ENCODE results near the gene SEMA4C.

Gene SEMA4C

DNA sequence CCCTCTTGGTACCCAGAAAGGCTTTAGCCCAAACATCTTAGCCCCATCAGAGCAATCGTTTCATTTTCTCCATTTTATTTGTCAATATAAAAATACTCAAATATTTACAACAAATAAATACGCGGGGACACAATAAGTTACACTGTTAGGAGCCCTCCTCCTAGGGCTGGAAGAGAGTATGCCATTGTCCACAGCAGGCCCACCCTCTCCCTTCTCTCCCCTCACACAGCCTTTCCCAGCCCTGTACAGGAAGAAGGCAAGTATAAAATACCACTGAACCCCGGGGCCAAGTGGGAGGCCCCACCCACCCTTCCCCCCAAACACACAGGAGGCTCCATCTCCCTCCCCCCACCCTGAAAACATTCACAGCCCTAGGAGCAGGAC, 10.2 kb downstream of the SEMA4C start:
- no peak overlapping the region for H3K4me3 ChIP-seq (replicated peaks; ENCODE audit: low read depth, low read length)
- TF ChIP-seq, protein P1, sequence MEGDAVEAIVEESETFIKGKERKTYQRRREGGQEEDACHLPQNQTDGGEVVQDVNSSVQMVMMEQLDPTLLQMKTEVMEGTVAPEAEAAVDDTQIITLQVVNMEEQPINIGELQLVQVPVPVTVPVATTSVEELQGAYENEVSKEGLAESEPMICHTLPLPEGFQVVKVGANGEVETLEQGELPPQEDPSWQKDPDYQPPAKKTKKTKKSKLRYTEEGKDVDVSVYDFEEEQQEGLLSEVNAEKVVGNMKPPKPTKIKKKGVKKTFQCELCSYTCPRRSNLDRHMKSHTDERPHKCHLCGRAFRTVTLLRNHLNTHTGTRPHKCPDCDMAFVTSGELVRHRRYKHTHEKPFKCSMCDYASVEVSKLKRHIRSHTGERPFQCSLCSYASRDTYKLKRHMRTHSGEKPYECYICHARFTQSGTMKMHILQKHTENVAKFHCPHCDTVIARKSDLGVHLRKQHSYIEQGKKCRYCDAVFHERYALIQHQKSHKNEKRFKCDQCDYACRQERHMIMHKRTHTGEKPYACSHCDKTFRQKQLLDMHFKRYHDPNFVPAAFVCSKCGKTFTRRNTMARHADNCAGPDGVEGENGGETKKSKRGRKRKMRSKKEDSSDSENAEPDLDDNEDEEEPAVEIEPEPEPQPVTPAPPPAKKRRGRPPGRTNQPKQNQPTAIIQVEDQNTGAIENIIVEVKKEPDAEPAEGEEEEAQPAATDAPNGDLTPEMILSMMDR (IDR thresholded peaks at IDR 0.05; ENCODE audit: low read depth, low read length, missing control alignments) = no peak
- no peak for DNase-seq (ENCODE audit: extremely low read depth, low read depth)

- DNase-seq (ENCODE audit: extremely low read depth, low read depth) = no peak
- no peak overlapping the region; the same call in 1 of the 2 replicates for H3K4me3 ChIP-seq (replicated peaks; ENCODE audit: low read depth, low read length)
- TF ChIP-seq, protein P1 (IDR thresholded peaks at IDR 0.05; ENCODE audit: low read depth, low read length, missing control alignments) = no peak
These were observed 10.7 kb downstream of the SEMA4C start for GRCh38 chr2:96859099-96859649.

DNA sequence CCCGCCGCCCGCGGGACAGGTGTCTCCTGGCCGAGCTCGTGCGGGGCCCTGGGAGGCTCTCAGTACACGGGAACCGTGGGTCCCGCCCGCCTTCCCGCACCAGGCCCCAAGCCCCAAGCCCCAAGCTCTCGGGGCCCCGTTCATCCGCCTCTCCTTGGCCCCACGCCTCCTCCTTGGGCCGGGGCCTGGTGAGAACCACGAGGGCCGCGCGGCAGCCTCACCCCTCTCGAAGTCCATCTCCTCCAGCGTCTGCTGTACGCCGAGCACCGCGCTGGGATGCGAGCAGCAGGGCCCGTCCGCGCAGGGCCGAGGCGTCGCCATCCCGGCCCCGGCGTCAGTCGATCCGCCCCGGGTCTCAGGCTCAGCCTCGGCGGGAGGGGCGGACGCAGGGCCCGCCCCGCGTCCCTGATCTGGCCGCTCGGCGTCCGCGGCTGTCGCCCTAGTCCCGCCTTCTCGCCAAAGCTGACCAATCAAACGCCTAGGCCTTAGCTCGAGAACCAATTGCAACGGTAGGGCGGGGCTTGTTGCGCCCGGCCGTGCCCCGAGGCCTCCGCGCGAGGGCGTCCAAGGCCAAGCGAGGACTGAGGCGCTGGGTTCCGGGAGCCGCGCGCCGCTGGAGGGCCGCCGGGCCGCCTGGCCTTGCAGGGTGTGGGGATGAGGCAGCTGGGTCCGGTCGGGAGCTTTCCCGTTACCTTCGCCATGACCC, 12.1 kb downstream of the SEMA4C start, which contains the start of gene ANKRD39:
TSS of gene ANKRD39 (minus strand) at position 350 of the 706 bp plus-strand sequence. CDS start at position 321, 29 bp downstream.
- peak within 1 kb of the TSS; percentile 77 for H3K4me3 ChIP-seq (replicated peaks; ENCODE audit: low read depth, low read length)
- DNase-seq (ENCODE audit: extremely low read depth, low read depth) = peak; percentile 94
- TF ChIP-seq, protein P1 (IDR thresholded peaks at IDR 0.05; ENCODE audit: low read depth, low read length, missing control alignments) = peak; percentile 66

DNA sequence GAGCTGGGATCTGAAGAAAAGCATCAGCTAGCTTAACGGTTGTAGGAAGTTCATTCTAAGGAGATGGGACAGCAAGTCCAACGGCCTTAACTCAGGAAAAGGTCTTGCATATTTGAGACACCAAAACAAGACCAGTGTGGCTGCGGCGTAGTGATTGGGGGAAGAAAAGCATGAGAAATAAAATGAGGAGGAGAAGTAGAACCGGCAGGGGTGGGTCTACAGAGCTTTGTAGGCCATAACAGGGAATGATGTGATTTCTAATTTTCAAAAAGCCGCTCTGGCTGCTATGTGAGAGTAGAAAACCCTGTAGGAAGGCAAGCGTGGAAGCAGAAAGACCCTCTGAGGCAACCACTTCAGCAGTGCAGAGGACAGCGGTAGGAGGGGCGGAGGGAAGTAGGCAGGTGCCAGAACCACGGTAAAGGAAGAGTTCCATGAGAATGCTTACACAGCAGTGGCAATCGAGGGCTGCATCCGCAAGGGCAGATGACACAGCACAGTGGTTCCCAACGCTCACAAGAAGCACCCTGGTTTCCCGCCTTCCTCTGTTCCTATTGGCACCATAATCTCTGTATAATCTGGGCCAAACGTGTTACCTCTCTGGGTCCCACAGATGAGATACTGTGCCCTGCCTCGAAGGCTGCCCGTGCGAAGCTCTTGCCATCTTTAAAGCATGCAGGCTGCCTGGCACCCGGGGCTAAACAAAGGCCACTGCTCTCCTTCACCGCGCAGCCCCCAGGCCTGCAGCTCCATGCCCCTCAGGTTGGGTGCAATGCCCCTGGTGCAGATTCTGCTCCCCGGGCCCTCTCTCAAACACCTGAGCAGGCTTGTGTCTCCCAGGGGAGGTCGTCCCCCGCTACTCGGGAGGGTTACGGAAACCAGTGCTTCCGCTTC, 12.9 kb downstream of the SEMA4C start:
- TF ChIP-seq, protein P1 (IDR thresholded peaks at IDR 0.05; ENCODE audit: low read depth, low read length, missing control alignments) = no peak
- DNase-seq (ENCODE audit: extremely low read depth, low read depth) = no peak

DNA sequence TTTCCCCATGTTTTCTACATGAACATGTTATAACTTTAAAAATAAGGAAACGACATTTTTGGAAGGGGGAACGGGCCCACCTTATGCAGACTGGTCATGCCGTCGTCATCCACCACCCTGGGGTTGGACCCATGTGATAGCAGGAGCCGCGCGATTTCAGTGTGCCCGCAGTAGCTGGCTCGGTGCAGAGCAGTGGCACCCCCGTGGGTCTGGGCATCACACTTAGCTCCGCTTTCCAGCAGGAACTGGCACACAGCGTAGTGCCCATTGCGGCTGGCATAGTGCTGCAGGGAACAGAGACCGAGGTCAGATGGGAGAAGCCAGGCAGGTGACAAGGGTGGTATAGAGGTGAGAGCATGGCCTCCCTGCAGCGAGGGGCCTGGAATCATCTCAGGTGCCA, 16.6 kb downstream of the SEMA4C start:
- no peak overlapping the region for H3K4me3 ChIP-seq (replicated peaks; ENCODE audit: low read depth, low read length)
- DNase-seq (ENCODE audit: extremely low read depth, low read depth) = no peak
- TF ChIP-seq, protein P1 (IDR thresholded peaks at IDR 0.05; ENCODE audit: low read depth, low read length, missing control alignments) = no peak

More for the DNA sequence above, 12.9 kb downstream of the SEMA4C start:
- peak overlapping the region; percentile 77 for H3K4me3 ChIP-seq (replicated peaks; ENCODE audit: low read depth, low read length)

DNA sequence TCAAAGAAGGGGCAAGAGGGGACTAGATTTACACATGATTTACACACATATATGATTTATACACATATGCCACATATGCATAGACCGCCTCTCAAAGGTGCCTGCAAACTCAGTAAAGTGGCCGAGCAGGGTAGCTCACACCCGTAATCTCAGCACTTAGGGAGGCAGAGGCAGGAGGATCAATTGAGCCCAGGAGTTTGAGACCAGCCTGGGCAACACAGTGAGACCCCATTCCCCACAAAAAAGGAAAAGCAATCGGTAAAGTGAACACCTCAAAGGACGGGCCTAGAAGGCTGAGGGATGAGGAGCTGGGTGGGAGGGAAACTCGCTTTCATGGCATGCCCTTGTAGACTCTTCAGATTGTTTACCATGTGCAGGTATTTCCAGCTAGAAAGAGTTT, 17.2 kb downstream of the SEMA4C start:
- no peak for DNase-seq (ENCODE audit: extremely low read depth, low read depth)
- TF ChIP-seq, protein P1 (IDR thresholded peaks at IDR 0.05; ENCODE audit: low read depth, low read length, missing control alignments) = no peak

More for the DNA sequence above, 17.2 kb downstream of the SEMA4C start:
- no peak overlapping the region for H3K4me3 ChIP-seq (replicated peaks; ENCODE audit: low read depth, low read length)

Data from HFF-Myc (cell line).